Measurements from ENCODE around the gene TNKS1BP1. TPM values are rescaled to one million over a fixed set of nuclear protein-coding genes. Genes with fewer than 3 reads are reported as not detected.

The TNKS1BP1 gene
- total and polyA plus RNA-seq, 8 donors: 63.4 to 172 (median 80.8) TPM

- peak in 4 of 6 donors; percentile 40 to 61 (median 50) for DNase-seq
- Histone ChIP-seq H3K27ac (peak overlapping the region in 3 of 4 donors; percentile 46 to 60 (median 55)), H3K36me3 (peaks cover 0 to 44% (median 18%) of the 10 kb centered on the region in 3 donors), H3K9me3 (no peaks in the 10 kb centered on the region), H3K4me1 (peaks cover 38 to 68% (median 44%) of the 10 kb centered on the region in 3 donors), H3K27me3 (no peaks in the 10 kb centered on the region), H3K4me3 (no peak overlapping the region)
- 7 to 13% methylated on average over 8 of the region's 8 CpGs for WGBS, 2 donors
- FAIRE-seq: no peak
- no peak for ATAC-seq
- TF ChIP-seq CTCF (IDR thresholded peaks at IDR 0.05): no peak
- intact Hi-C loops (cut with DNase I): no loop called here
These were observed 9.3 kb downstream of the TNKS1BP1 start for GRCh38 chr11:57315491-57315890.

DNA sequence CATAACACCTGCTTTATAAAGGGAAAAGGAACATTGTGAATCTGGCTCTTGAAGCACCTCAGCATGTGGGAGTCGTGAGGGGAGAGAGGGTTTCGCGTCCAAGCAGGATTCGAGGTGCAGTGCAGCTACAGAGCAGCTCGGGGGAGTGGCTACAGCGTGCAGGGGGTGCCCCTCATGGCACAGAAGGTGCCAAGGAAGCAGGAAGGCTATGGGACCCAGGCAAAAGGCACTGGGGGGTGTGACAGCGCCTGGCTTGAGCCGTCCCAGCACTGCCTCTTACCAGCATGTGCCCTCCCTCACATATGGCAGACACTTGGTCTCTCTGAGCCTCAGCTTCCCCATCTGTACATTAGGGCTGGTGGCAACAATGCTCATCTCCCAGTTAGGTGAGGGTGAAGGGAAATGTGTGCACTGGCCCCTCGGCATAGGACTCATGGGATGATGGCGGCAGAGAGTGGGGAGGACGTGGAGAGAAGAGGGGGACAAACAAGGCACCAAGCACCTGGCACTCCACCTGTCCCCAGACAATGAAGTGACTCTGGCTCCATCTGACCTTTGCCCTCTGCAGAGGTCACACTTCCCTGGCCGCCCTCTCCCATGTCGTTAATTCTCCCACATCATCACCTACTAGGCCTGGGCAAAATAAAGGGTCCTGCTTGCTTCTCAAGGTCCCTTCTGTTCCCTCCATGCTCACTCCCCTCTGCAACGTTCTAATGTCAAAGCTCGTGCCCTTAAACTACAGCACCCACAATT is 10.4 kb downstream of the TNKS1BP1 start:
- no peaks in the 10 kb centered on the region for H3K27me3 ChIP-seq
- no peak for FAIRE-seq
- H3K4me1 ChIP-seq: peaks cover 49 to 66% (median 51%) of the 10 kb centered on the region in 3 donors
- peak overlapping the region in 1 of 4 donors; percentile 60 for H3K27ac ChIP-seq
- intact Hi-C loops (cut with DNase I): no loop called here
- peak in 2 of 6 donors; percentile 35 to 51 for DNase-seq
- TF ChIP-seq CTCF (IDR thresholded peaks at IDR 0.05): no peak
- WGBS, 2 donors: 78 to 83% methylated on average over 15 of the region's 15 CpGs
- no peak overlapping the region for H3K4me3 ChIP-seq
- ATAC-seq: no peak
- peaks cover 0 to 44% (median 20%) of the 10 kb centered on the region in 3 donors for H3K36me3 ChIP-seq
- H3K9me3 ChIP-seq: no peaks in the 10 kb centered on the region

- DNase-seq (peak in 2 of 6 donors; percentile 20 to 54), FAIRE-seq (no peak), ATAC-seq (no peak)
- Histone ChIP-seq H3K27me3 (no peaks in the 10 kb centered on the region), H3K9me3 (no peaks in the 10 kb centered on the region), H3K36me3 (peaks cover 0 to 48% (median 20%) of the 10 kb centered on the region in 3 donors), H3K4me3 (no peak overlapping the region), H3K4me1 (peaks cover 52 to 60% (median 54%) of the 10 kb centered on the region in 3 donors), H3K27ac (no peak overlapping the region)
- no peak for TF ChIP-seq CTCF (IDR thresholded peaks at IDR 0.05)
- intact Hi-C loops (cut with DNase I): no loop called here
- 81 to 87% methylated on average over 8 of the region's 8 CpGs for WGBS, 2 donors
These were observed 11.0 kb downstream of the TNKS1BP1 start for GRCh38 chr11:57313788-57314135.

DNA sequence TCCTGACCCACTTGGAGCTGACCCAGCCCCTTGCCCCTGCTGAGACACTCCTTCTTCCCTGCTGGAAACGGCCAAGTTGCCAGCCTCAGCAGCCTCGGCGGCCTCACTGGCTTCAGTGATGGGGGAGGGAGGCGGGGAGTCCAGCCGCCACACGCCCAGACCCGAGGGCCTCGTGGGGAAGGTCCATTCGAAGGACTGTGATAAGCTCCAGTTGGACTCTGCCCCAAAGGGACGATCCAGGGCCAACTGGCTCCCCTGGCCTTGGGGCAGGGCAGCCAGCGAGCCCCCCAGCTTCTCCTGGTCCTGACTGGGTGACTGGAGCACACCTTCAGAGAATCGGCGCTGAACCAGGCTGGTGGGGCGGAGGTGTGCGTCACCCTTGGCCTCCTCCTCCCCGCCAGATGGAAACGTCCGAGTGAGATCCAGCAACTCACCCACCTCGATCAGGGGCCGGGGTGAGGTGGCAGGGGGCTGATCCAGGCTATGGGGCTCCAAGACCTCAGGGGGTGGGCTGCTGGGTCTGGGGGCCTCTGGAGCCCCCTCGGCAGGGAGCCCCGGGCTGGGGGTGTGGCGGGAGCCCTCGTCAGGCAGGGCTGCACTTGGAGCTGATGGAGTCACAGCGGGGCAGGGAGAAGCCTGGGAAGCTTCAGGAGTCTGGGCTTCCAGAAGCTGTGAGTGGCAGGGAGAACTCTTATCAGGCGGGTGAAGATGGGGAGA is 11.5 kb downstream of the TNKS1BP1 start:
- peaks cover 0 to 48% (median 20%) of the 10 kb centered on the region in 3 donors for H3K36me3 ChIP-seq
- no peak for TF ChIP-seq CTCF (IDR thresholded peaks at IDR 0.05)
- no peaks in the 10 kb centered on the region for H3K9me3 ChIP-seq
- DNase-seq (peak in 3 of 6 donors; percentile 53 to 82 (median 59)), ATAC-seq (no peak), FAIRE-seq (no peak)
- H3K4me3 ChIP-seq: no peak overlapping the region
- H3K4me1 ChIP-seq: peaks cover 47 to 55% (median 49%) of the 10 kb centered on the region in 3 donors
- intact Hi-C loops (cut with DNase I): no loop called here
- 60 to 61% methylated on average over 26 of the region's 26 CpGs for WGBS, 2 donors
- no peaks in the 10 kb centered on the region for H3K27me3 ChIP-seq
- peak overlapping the region; percentile 43 to 95 (median 90) for H3K27ac ChIP-seq

Data from pancreas (tissue), 10 donors.